Endothelial cell of umbilical vein (primary cell): ENCODE results near the gene COL23A1. TPM values are rescaled to one million over a fixed set of nuclear protein-coding genes. Genes with fewer than 3 reads are reported as not detected.

Source experiments
- BruUV-seq: library from RNA; stranded (reverse); fragments of 400-500 nt; replicated peaks from 2 replicates; lab custom pipeline; 2021; lab: Mats Ljungman, UMichigan
- CTCF ChIA-PET: fragments of 300-600, 350-600 bp; sonication (Branson Sonifier 250); formaldehyde crosslinking; loops from one replicate; lab custom pipeline; 2021; ENCODE audit warnings: antibody characterized with exemption, inconsistent platforms; lab: Charles Lee
- POLR2A ChIA-PET: fragments of 300-600, 350-600 bp; sonication (Branson Sonifier 250); formaldehyde crosslinking; loops from one replicate; lab custom pipeline; 2021; ENCODE audit warnings: antibody characterized with exemption, inconsistent platforms; lab: Charles Lee
- DNase-seq: peaks from one replicate; pipeline ENCODE4 v3.0.0-alpha.2; 2011; ENCODE audit warnings: low read depth, low spot score
- FAIRE-seq: peaks from 2 replicates; lab custom pipeline; 2011; peaks lifted over from hg19 to GRCh38; lab: Jason Lieb, UNC
- H2AFZ ChIP-seq: 2 replicates; pipeline ENCODE4 v1.6.0; 2012; ENCODE audit warnings: low read depth, low read length, control low read depth, inconsistent platforms
- H3K27ac ChIP-seq: 2 replicates; pipeline ENCODE4 v1.5.1; 2011; ENCODE audit warnings: low read depth, mild to moderate bottlenecking, control low read depth, low read length, moderate library complexity; ENCODE audit not compliant: insufficient read depth
- H3K27me3 ChIP-seq, 2 experiments: 2 replicates each; pipeline versions ENCODE4 v1.6.0 to v1.6.1; 2011; ENCODE audit warnings: low read length in 2 of 2, mixed read lengths in 1 of 2; ENCODE audit not compliant: control insufficient read depth in 2 of 2, insufficient read depth in 2 of 2
- H3K36me3 ChIP-seq, 2 experiments: 2 replicates in 1 of 2; 3 replicates in 1 of 2; pipeline ENCODE4 v1.5.1; 2011; ENCODE audit warnings: low read length in 2 of 2, mild to moderate bottlenecking in 1 of 2, moderate library complexity in 1 of 2; ENCODE audit not compliant: control insufficient read depth in 2 of 2, insufficient read depth in 2 of 2; ENCODE audit errors: extremely low read depth in 1 of 2
- H3K4me1 ChIP-seq: 3 replicates; pipeline ENCODE4 v1.5.1; 2011; ENCODE audit warnings: mild to moderate bottlenecking, low read length; ENCODE audit not compliant: control insufficient read depth, insufficient read depth; ENCODE audit errors: extremely low read depth
- H3K4me2 ChIP-seq: 2 replicates; pipeline ENCODE4 v1.6.1; 2011; ENCODE audit warnings: low read length, control low read depth, mixed read lengths; ENCODE audit not compliant: insufficient read depth
- H3K4me3 ChIP-seq, 3 experiments: fragments of 200-600 bp in 1 of 3; sonication (generic), shearing (Covaris generic) in 1 of 3; replicated peaks in 1 of 3; 2 replicates each; pipeline ENCODE4 v1.5.1; 2011 to 2016; ENCODE audit warnings: control low read depth in 3 of 3, low read length in 3 of 3, mild to moderate bottlenecking in 2 of 3, inconsistent platforms in 1 of 3, low read depth in 1 of 3, moderate library complexity in 1 of 3; ENCODE audit not compliant: insufficient read depth in 1 of 3
- H3K79me2 ChIP-seq: 2 replicates; pipeline ENCODE4 v1.6.0; 2012; ENCODE audit warnings: low read length, inconsistent platforms; ENCODE audit not compliant: control insufficient read depth, insufficient read depth
- H3K9ac ChIP-seq: replicated peaks from 2 replicates; pipeline ENCODE3; 2011; ENCODE audit warnings: low read length, control low read depth; ENCODE audit not compliant: insufficient read depth; ENCODE audit errors: extremely low read depth
- H3K9me1 ChIP-seq: replicated peaks from 3 replicates; pipeline ENCODE4 v1.6.0; 2011; ENCODE audit warnings: mild to moderate bottlenecking, low read length; ENCODE audit not compliant: control insufficient read depth, insufficient read depth; ENCODE audit errors: extremely low read depth
- H3K9me3 ChIP-seq: replicated peaks from 2 replicates; pipeline ENCODE4 v1.5.1; 2012; ENCODE audit warnings: low read length, inconsistent platforms; ENCODE audit not compliant: control insufficient read depth, insufficient read depth
- H4K20me1 ChIP-seq: replicated peaks from 2 replicates; pipeline ENCODE3; 2011; ENCODE audit warnings: mild to moderate bottlenecking, low read length; ENCODE audit not compliant: control insufficient read depth, insufficient read depth; ENCODE audit errors: extremely low read depth
- CTCF ChIP-seq, 2 donors: IDR thresholded peaks; 1 replicate in 1 of 2; 2 replicates in 1 of 2; pipeline ENCODE4 v1.5.1; 2011; ENCODE audit warnings: low read length in 2 of 2, mild to moderate bottlenecking in 2 of 2, moderate library complexity in 2 of 2, control low read depth in 1 of 2, inconsistent platforms in 1 of 2, low read depth in 1 of 2; ENCODE audit not compliant: insufficient read depth in 1 of 2; ENCODE audit errors: extremely low read depth in 1 of 2
- EZH2 ChIP-seq: IDR thresholded peaks from 2 replicates; pipeline ENCODE4 v1.6.1; 2012; ENCODE audit warnings: borderline replicate concordance, low read depth, mild to moderate bottlenecking, moderate library complexity, low read length, inconsistent platforms; ENCODE audit not compliant: severe bottlenecking
- FOS ChIP-seq: IDR thresholded peaks from 2 replicates; pipeline ENCODE4 v1.6.1; 2011; ENCODE audit warnings: mild to moderate bottlenecking, low read length, moderate library complexity, borderline replicate concordance; ENCODE audit not compliant: insufficient read depth
- GATA2 ChIP-seq: IDR thresholded peaks from 2 replicates; pipeline ENCODE4 v1.7.0; 2011; ENCODE audit warnings: low read depth, mild to moderate bottlenecking, moderate library complexity, mixed read lengths, low read length; ENCODE audit not compliant: insufficient read length, insufficient read depth
- JUN ChIP-seq: IDR thresholded peaks from 2 replicates; pipeline ENCODE4 v1.6.1; 2011; ENCODE audit warnings: borderline replicate concordance, low read depth; ENCODE audit not compliant: insufficient read length, insufficient read depth
- MAX ChIP-seq: IDR thresholded peaks from 2 replicates; pipeline ENCODE4 v1.6.1; 2011; ENCODE audit not compliant: insufficient read depth, insufficient read length
- MYC ChIP-seq: IDR thresholded peaks from one replicate; pipeline ENCODE4 v1.6.1; 2011; ENCODE audit warnings: mild to moderate bottlenecking, low read depth, low read length
- POLR2A ChIP-seq: IDR thresholded peaks from 2 replicates; pipeline ENCODE4 v1.6.1; 2012; ENCODE audit warnings: low read depth, mild to moderate bottlenecking, control low read depth, low read length
- POLR2AphosphoS5 ChIP-seq: IDR thresholded peaks from 2 replicates; pipeline ENCODE4 v1.6.1; 2012; ENCODE audit warnings: low read depth, mild to moderate bottlenecking, control low read depth, low read length, moderate library complexity; ENCODE audit not compliant: insufficient read depth
- dilution Hi-C: fragments of 300-500 bp; cut with MboI; formaldehyde crosslinking; loops from one replicate; pipeline ENCODE4 v1.15.0; 2019; ENCODE audit warnings: low sequenced_read_pairs; ENCODE audit not compliant: extremely low pct_ligation_motif_present
- intact Hi-C: fragments of 100-400 bp; cut with micrococcal nuclease; formaldehyde crosslinking; loops from one replicate; pipeline ENCODE4 v1.10.0; 2022
- polyA plus RNA-seq, 4 experiments: library from polyadenylated mRNA; depleted of rRNA in 3 of 4; stranded (reverse) in 3 of 4; unstranded in 1 of 4; fragments of >200 nt; gene quantifications; 2 replicates each; pipeline versions ENCODE4 v1.2.1 to v1.2.3, GENCODE V29; 2011 to 2012; ENCODE audit warnings: missing spikeins in 1 of 4
- total RNA-seq: library from RNA; stranded (reverse); gene quantifications from 2 replicates; pipeline ENCODE4 v1.2.3, GENCODE V29; 2021

COL23A1 gene
- total and polyA plus RNA-seq, 2 donors (not counting 3 experiments of a cell fraction or from before 2014, with no cell fraction given): not detected

- H3K4me2 ChIP-seq: no peak overlapping the region
- H3K79me2 ChIP-seq: no peaks in the 10 kb centered on the region
- no TSS peak for BruUV-seq
- CTCF ChIA-PET: interaction anchor here (1.1 kb wide), 1 partner anchor 37 kb away, joined by 3 read pairs; no protein-coding TSS in a partner anchor
- intact Hi-C loops: no loop called here
- no peaks in the 10 kb centered on the region for H3K36me3 ChIP-seq
- H4K20me1 ChIP-seq: no peaks in the 10 kb centered on the region
- DNase-seq: no peak
- no peaks in the 10 kb centered on the region for H3K9me1 ChIP-seq
- dilution Hi-C loops: no loop called here
- POLR2A ChIA-PET: no interaction called here
- TF ChIP-seq MYC (no peak), FOS (no peak), JUN (no peak), MAX (no peak), EZH2 (no peak), GATA2 (no peak), POLR2A (no peak), POLR2AphosphoS5 (no peak), CTCF (IDR thresholded peaks at IDR 0.05; ENCODE audit: extremely low read depth in 1 of 2, insufficient read depth in 1 of 2, low read depth in 1 of 2, low read length in 2 of 2) (no peak)
- H3K27me3 ChIP-seq: no peaks in the 10 kb centered on the region
- no peak overlapping the region for H3K27ac ChIP-seq
- H3K9me3 ChIP-seq: no peaks in the 10 kb centered on the region
- FAIRE-seq: no peak
- H2AFZ ChIP-seq: no peak overlapping the region
- no peak overlapping the region for H3K9ac ChIP-seq
- H3K4me3 ChIP-seq: no peak overlapping the region
- no peaks in the 10 kb centered on the region for H3K4me1 ChIP-seq
These were observed 85.7 kb downstream of the COL23A1 start for GRCh38 chr5:178504340-178504960.
